Measurements from ENCODE around the gene C19orf12.

Gene C19orf12

DNA sequence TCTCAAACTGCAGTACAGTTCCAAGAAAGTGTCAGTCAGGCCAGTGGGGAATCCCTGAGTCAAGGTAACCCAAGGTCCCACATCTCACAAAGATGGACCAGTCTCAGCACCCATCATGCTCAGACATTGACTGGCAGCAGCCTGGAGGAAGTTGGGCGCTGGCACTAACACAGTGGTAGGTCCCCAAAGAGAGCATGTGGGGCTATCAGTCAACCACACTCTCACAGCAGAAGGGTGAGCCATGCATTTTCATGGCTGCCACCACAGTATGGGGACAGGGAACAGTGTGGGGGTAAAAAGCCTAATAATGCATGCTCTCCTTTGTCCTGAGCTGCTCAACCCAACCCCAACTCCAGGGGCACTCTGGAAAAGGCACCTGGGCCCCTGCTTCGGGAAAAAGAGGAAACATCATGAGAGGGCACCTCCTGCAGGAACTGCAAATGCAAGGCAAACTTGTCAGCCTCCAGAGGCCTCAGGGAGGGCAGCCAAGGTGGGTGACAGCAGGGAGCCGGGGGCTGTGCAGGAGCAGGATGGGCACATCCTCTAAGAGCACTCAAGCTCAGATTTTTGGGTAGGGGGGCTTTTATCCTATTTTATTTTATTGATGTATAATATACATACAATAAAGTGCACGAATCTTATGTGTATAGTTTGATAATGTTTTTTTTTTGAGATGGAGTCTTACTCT lies 59.3 kb downstream of the C19orf12 start:
- H3K4me3 ChIP-seq (ENCODE audit: low read depth, low read length): no peak overlapping the region
- TF ChIP-seq, protein P1, sequence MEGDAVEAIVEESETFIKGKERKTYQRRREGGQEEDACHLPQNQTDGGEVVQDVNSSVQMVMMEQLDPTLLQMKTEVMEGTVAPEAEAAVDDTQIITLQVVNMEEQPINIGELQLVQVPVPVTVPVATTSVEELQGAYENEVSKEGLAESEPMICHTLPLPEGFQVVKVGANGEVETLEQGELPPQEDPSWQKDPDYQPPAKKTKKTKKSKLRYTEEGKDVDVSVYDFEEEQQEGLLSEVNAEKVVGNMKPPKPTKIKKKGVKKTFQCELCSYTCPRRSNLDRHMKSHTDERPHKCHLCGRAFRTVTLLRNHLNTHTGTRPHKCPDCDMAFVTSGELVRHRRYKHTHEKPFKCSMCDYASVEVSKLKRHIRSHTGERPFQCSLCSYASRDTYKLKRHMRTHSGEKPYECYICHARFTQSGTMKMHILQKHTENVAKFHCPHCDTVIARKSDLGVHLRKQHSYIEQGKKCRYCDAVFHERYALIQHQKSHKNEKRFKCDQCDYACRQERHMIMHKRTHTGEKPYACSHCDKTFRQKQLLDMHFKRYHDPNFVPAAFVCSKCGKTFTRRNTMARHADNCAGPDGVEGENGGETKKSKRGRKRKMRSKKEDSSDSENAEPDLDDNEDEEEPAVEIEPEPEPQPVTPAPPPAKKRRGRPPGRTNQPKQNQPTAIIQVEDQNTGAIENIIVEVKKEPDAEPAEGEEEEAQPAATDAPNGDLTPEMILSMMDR (IDR thresholded peaks at IDR 0.05; ENCODE audit: low read depth, low read length): no peak

DNA sequence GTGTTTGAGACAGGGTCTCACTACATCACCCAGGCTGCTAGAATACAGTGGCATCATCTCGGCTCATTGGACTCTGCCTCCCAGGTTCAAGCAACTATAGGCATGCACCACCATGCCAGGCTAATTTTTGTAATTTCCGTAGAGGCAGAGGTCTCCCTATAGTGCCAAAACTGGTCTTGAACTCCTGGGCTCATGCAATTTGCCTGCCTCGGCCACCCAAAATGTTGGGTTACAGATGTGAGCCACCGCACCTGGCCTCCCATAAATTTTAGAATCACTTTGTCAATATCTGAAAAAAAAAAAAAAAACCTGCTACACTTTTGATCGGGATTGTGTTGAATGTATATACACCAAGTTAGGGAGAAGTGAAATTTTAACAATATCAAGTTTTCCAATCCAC lies 61.7 kb downstream of the C19orf12 start:
- TF ChIP-seq, protein P1 (IDR thresholded peaks at IDR 0.05; ENCODE audit: low read depth, low read length): no peak
- no peak overlapping the region for H3K4me3 ChIP-seq (ENCODE audit: low read depth, low read length)

DNA sequence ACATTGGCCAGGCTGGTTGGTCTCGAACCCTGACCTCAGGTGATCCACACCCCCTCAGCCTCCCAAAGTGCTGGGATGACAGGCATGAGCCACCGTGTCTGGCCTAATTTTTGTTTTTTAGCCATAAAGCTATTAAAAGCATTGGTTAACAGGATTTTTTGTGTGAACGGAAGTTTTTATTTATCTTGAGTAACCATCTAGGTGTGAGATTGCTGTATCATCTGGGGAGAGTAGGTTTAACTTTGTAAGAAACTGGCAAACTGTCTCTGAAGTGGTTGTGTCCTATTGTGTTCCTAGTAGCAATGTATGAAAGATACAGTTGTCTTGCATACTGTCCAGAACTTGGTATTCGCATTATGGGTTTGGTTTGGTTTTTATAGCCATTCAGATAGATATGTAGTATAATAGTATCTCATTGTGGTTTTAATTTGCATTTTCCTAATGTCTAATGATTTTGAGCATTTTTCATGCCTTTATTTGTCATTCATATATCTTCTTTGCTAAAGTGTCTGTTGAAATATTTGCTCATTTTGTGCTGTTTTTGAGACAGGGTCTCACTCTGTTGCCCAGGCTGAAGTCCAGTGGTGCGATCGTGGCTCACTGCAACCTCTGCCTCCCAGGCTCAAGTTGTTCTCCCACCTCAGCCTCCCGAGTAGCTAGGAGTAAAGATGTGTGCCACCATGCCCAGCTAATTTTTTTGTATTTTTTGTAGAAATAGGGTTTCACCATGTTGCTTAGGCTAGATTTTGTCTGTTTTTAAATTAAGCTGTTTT lies 63.3 kb downstream of the C19orf12 start:
- H3K4me3 ChIP-seq (ENCODE audit: low read depth, low read length): no peak overlapping the region
- TF ChIP-seq, protein P1 (IDR thresholded peaks at IDR 0.05; ENCODE audit: low read depth, low read length): no peak

DNA sequence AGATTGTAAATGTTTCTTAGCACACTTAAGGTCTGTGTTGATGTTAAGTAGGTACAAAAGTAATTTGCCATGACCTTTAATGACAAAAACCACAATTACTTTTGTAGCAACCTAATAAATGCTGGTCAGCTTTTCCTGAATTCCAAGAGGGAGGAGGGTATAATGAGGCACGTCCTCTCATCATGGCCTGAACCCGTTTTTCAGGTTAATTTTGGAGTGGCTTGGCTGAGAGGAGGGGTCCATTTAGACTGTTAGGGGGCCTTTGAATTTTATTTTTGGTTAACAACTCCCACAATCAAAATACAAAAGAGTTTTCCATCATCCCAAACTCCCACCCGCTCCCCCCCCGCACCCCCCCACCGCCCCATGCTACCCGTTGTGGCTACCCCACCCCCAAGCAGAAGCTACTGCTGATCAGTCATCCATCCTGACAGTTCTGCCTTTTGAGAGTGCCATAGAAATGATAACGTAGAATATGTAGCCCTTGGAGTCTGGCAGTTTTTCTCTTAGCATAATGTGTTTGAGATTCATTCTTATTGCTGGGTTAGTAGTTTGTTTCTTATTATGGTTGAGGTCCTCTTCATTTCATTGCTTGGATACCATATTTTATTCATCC lies 64.2 kb downstream of the C19orf12 start:
- no peak overlapping the region for H3K4me3 ChIP-seq (ENCODE audit: low read depth, low read length)

More for the DNA sequence above, 64.2 kb downstream of the C19orf12 start:
- TF ChIP-seq, protein P1 (IDR thresholded peaks at IDR 0.05; ENCODE audit: low read depth, low read length): no peak
